K562 (cell line): ENCODE measurements around the gene CRADD. TPM values are rescaled to one million over a fixed set of nuclear protein-coding genes. Genes with fewer than 3 reads are reported as not detected.

Experiments
- CBFA2T2 ChIP-seq: fragments of 450-650 bp; conservative IDR thresholded peaks from 2 replicates; pipeline ENCODE4 v1.6.1; 2017; ENCODE audit warnings: mild to moderate bottlenecking
- E2F6 ChIP-seq, 2 experiments: IDR thresholded peaks; 2 replicates each; pipeline ENCODE4 v1.6.1; 2011; ENCODE audit warnings: borderline replicate concordance in 1 of 2, control low read depth in 1 of 2, low read depth in 1 of 2, low read length in 1 of 2, mild to moderate bottlenecking in 1 of 2, mixed read lengths in 1 of 2, moderate library complexity in 1 of 2; ENCODE audit not compliant: insufficient read depth in 1 of 2, insufficient read length in 1 of 2, poor library complexity in 1 of 2, severe bottlenecking in 1 of 2; ENCODE audit errors: extremely low read depth in 1 of 2
- ELK3 ChIP-seq: fragments of 450-650 bp; formaldehyde crosslinking; IDR thresholded peaks from 2 replicates; pipeline ENCODE4 v1.4.0; 2020; ENCODE audit warnings: mild to moderate bottlenecking
- EP400 ChIP-seq: fragments of 450-650 bp; IDR thresholded peaks from 2 replicates; pipeline ENCODE4 v1.6.1; 2017; ENCODE audit warnings: antibody characterized with exemption, mild to moderate bottlenecking, moderate library complexity
- HNRNPH1 ChIP-seq: fragments of 200-400 bp; formaldehyde crosslinking; optimal IDR thresholded peaks from 2 replicates; pipeline ENCODE3; 2017; ENCODE audit warnings: low read depth, mild to moderate bottlenecking, low read length, moderate library complexity
- MAFG ChIP-seq: fragments of 450-650 bp; conservative IDR thresholded peaks from 2 replicates; pipeline ENCODE4 v1.6.1; 2016; ENCODE audit warnings: missing genetic modification characterization, missing compliant biosample characterization
- NFE2L1 ChIP-seq: fragments of 450-650 bp; IDR thresholded peaks from 2 replicates; pipeline ENCODE4 v1.6.1; 2016; ENCODE audit warnings: missing genetic modification characterization, low read depth, mild to moderate bottlenecking, missing compliant biosample characterization, moderate library complexity, borderline replicate concordance
- PTTG1 ChIP-seq: fragments of 450-650 bp; IDR thresholded peaks from 2 replicates; pipeline ENCODE4 v1.6.1; 2016; ENCODE audit warnings: low read depth, mild to moderate bottlenecking, missing genetic modification characterization, missing compliant biosample characterization
- RERE ChIP-seq: sonication (generic); formaldehyde crosslinking; IDR thresholded peaks from 2 replicates; pipeline ENCODE4 v1.8.0; 2023; ENCODE audit warnings: missing genetic modification reagents, mild to moderate bottlenecking, borderline replicate concordance
- TCF7 ChIP-seq: sonication (generic); IDR thresholded peaks from 2 replicates; pipeline ENCODE4 v1.6.1; 2016; ENCODE audit warnings: antibody characterized with exemption, borderline replicate concordance
- TEAD4 ChIP-seq, 2 experiments: sonication (generic) in 1 of 2; formaldehyde crosslinking in 1 of 2; IDR thresholded peaks; 2 replicates each; pipeline versions ENCODE4 v1.6.1 to v1.8.0; 2012 to 2022; ENCODE audit warnings: borderline replicate concordance in 1 of 2, inconsistent platforms in 1 of 2, low read length in 1 of 2, mild to moderate bottlenecking in 1 of 2, missing genetic modification reagents in 1 of 2
- ZNF217 ChIP-seq: sonication (generic); formaldehyde crosslinking; IDR thresholded peaks from 2 replicates; pipeline ENCODE4 v1.8.0; 2022; ENCODE audit warnings: mild to moderate bottlenecking, missing genetic modification reagents
- ZNF347 ChIP-seq: fragments of 450-650 bp; formaldehyde crosslinking; IDR thresholded peaks from 2 replicates; pipeline ENCODE4 v1.4.0; 2020; ENCODE audit warnings: low read depth, mild to moderate bottlenecking, moderate library complexity
- ZNF79 ChIP-seq: fragments of 250-450 bp; sonication (Bioruptor Pico); IDR thresholded peaks from 2 replicates; pipeline ENCODE4 v1.4.0; 2020; ENCODE audit warnings: low read depth, mild to moderate bottlenecking, moderate library complexity
- ZSCAN29 ChIP-seq: fragments of 450-650 bp; IDR thresholded peaks from 2 replicates; pipeline ENCODE4 v1.6.1; 2017
- polyA plus RNA-seq, 8 experiments: library from polyadenylated mRNA; depleted of rRNA in 4 of 8; stranded (reverse) in 5 of 8; unstranded in 3 of 8; fragments of >200 nt; fragmentation: Nextera tagmentation in 2 of 8; fragmentation: Illumina TruSeq in 1 of 8; extraction: Ambion mirVana in 2 of 8; extraction: Trizol in 1 of 8; gene quantifications; 2 replicates each; pipeline versions ENCODE4 v1.2.1 to v1.2.3, GENCODE V29; 2011 to 2014; ENCODE audit warnings: inconsistent platforms in 1 of 8, missing spikeins in 1 of 8
- total RNA-seq, 7 experiments: library from RNA; depleted of rRNA in 6 of 7; stranded (reverse); fragments of >200 nt in 6 of 7; fragmentation: Illumina TruSeq in 2 of 7; extraction: Trizol in 2 of 7; gene quantifications; 2 replicates each; pipeline versions ENCODE4 v1.2.1 to v1.2.3, GENCODE V29; 2011 to 2021; ENCODE audit warnings: low replicate concordance in 1 of 7
- TF ChIP-seq, protein P1 (sequence below), 3 experiments: fragments of 200-800 bp in 1 of 3; fragments of 250-450 bp in 1 of 3; fragments of 450-650 bp in 1 of 3; sonication (Bioruptor Pico) in 1 of 3; sonication (Bioruptor generic) in 1 of 3; formaldehyde crosslinking in 1 of 3; IDR thresholded peaks; 2 replicates each; pipeline versions ENCODE4 v1.6.1 to v1.8.0; 2016 to 2022; ENCODE audit warnings: mild to moderate bottlenecking in 2 of 3, missing genetic modification characterization in 2 of 3, missing compliant biosample characterization in 1 of 3, moderate library complexity in 1 of 3

Gene CRADD
- total and polyA plus RNA-seq, 9 of the 15 experiments (the other 6 are each of a cell fraction or from before 2014, with no cell fraction given): 20.5 to 41.1 (median 25.9) TPM

DNA sequence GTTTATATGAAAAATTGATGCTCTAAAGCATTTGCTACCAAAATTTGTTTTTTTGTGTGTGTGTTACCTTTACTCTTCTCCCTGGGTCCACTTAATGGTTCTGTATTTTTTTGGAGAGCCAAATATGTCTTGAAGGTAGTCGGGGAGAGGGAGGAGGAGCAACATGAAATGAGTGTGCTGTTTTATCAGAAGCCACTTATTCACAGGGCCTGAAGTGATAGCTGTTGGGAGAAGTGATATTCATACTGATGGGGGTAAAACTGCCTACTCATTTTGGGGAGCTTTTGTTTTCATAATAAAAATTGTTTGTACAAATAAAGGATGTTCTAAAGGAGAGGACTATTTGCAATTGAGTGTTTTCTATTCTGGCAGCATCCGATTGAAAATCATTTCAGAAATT is 29.2 kb downstream of the CRADD start (continued):
- TF ChIP-seq, protein P1, sequence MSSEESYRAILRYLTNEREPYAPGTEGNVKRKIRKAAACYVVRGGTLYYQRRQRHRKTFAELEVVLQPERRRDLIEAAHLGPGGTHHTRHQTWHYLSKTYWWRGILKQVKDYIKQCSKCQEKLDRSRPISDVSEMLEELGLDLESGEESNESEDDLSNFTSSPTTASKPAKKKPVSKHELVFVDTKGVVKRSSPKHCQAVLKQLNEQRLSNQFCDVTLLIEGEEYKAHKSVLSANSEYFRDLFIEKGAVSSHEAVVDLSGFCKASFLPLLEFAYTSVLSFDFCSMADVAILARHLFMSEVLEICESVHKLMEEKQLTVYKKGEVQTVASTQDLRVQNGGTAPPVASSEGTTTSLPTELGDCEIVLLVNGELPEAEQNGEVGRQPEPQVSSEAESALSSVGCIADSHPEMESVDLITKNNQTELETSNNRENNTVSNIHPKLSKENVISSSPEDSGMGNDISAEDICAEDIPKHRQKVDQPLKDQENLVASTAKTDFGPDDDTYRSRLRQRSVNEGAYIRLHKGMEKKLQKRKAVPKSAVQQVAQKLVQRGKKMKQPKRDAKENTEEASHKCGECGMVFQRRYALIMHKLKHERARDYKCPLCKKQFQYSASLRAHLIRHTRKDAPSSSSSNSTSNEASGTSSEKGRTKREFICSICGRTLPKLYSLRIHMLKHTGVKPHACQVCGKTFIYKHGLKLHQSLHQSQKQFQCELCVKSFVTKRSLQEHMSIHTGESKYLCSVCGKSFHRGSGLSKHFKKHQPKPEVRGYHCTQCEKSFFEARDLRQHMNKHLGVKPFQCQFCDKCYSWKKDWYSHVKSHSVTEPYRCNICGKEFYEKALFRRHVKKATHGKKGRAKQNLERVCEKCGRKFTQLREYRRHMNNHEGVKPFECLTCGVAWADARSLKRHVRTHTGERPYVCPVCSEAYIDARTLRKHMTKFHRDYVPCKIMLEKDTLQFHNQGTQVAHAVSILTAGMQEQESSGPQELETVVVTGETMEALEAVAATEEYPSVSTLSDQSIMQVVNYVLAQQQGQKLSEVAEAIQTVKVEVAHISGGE (CRISPR knock-in tag; IDR thresholded peaks at IDR 0.05): no peak
- no peak for TF ChIP-seq ZNF79 (CRISPR knock-in tag)
- no peak for TF ChIP-seq NFE2L1
- peak; percentile 73 for TF ChIP-seq MAFG (tag)
- TF ChIP-seq PTTG1 (tag): no peak
- TF ChIP-seq ZSCAN29: no peak
- TF ChIP-seq CBFA2T2: peak; percentile 17; the same call in 1 of the 2 replicates
- TF ChIP-seq EP400: 0 out of 2 replicates have a peak, but pooled peaks have one; percentile 14
- TF ChIP-seq HNRNPH1: no peak
- TF ChIP-seq ELK3 (CRISPR knock-in tag): no peak
- TF ChIP-seq TCF7: no peak
- no peak for TF ChIP-seq ZNF217 (CRISPR knock-in tag)
- no peak for TF ChIP-seq RERE (CRISPR knock-in tag)
- no peak for TF ChIP-seq E2F6 (IDR thresholded peaks at IDR 0.05; ENCODE audit: borderline replicate concordance in 1 of 2, extremely low read depth in 1 of 2, insufficient read depth in 1 of 2, insufficient read length in 1 of 2, low read depth in 1 of 2, low read length in 1 of 2, poor library complexity in 1 of 2, severe bottlenecking in 1 of 2)
- TF ChIP-seq TEAD4 (IDR thresholded peaks at IDR 0.05; ENCODE audit: low read length): peak; percentile 37; the same call in 1 of the 2 replicates
- no peak for TF ChIP-seq TEAD4 (CRISPR knock-in tag; IDR thresholded peaks at IDR 0.05; ENCODE audit: borderline replicate concordance)
- no peak for TF ChIP-seq ZNF347
